HL-60 (cell line): ENCODE results near the gene HOXB4.

Source experiments
- DNase-seq, 2 experiments: peaks; one replicate each; pipeline ENCODE4 v3.0.0-alpha.2; 2010 to 2020; ENCODE audit warnings: low read depth in 1 of 2, low spot score in 1 of 2
- H3K27ac ChIP-seq: fragments of 250-450 bp; sonication (Bioruptor Pico); replicated peaks from 2 replicates; pipeline ENCODE4 v1.5.1; 2020; ENCODE audit warnings: mild to moderate bottlenecking, moderate library complexity
- H3K27me3 ChIP-seq: fragments of 250-450 bp; sonication (Bioruptor Pico); 2 replicates; pipeline ENCODE4 v1.5.1; 2021; ENCODE audit warnings: mild to moderate bottlenecking, moderate library complexity; ENCODE audit not compliant: insufficient read depth, poor library complexity, severe bottlenecking
- H3K4me3 ChIP-seq: replicated peaks from 2 replicates; pipeline ENCODE4 v1.5.1; 2011; ENCODE audit warnings: mild to moderate bottlenecking, control low read depth, low read length; ENCODE audit not compliant: insufficient read depth
- CTCF ChIP-seq: IDR thresholded peaks from one replicate; pipeline ENCODE4 v1.5.1; 2011; ENCODE audit warnings: low read length, control low read depth, inconsistent platforms; ENCODE audit not compliant: insufficient read depth
- GABPA ChIP-seq: IDR thresholded peaks from 2 replicates; pipeline ENCODE4 v1.6.1; 2012; ENCODE audit warnings: low read depth
- POLR2AphosphoS5 ChIP-seq: IDR thresholded peaks from 2 replicates; pipeline ENCODE4 v1.6.1; 2012; ENCODE audit warnings: low read depth
- REST ChIP-seq: IDR thresholded peaks from 2 replicates; pipeline ENCODE4 v1.6.1; 2012; ENCODE audit warnings: low read depth; ENCODE audit not compliant: insufficient replicate concordance
- SPI1 ChIP-seq: IDR thresholded peaks from 2 replicates; pipeline ENCODE4 v1.6.1; 2012; ENCODE audit warnings: low read depth, mild to moderate bottlenecking, borderline replicate concordance

Gene HOXB4

GRCh38 chr17:48549914-48550501 lies 28.1 kb downstream of the HOXB4 start:
- no peak for TF ChIP-seq GABPA
- TF ChIP-seq SPI1: no peak
- TF ChIP-seq CTCF: no peak
- TF ChIP-seq POLR2AphosphoS5: no peak
- no peak for TF ChIP-seq REST
- Histone ChIP-seq H3K27me3 (peaks cover 51% of the 10 kb centered on the region), H3K4me3 (no peak overlapping the region), H3K27ac (no peak overlapping the region)
- DNase-seq: no peak

GRCh38 chr17:48549281-48549630 lies 28.9 kb downstream of the HOXB4 start:
- no peak overlapping the region for H3K4me3 ChIP-seq
- H3K27me3 ChIP-seq: peaks cover 51% of the 10 kb centered on the region
- H3K27ac ChIP-seq: no peak overlapping the region
- TF ChIP-seq CTCF: no peak
- no peak for TF ChIP-seq REST
- TF ChIP-seq GABPA: no peak
- TF ChIP-seq POLR2AphosphoS5: no peak
- no peak for TF ChIP-seq SPI1
- DNase-seq: no peak

- TF ChIP-seq GABPA (no peak), REST (no peak), POLR2AphosphoS5 (no peak), SPI1 (no peak), CTCF (no peak)
- no peak for DNase-seq
- Histone ChIP-seq H3K27me3 (peaks cover 51% of the 10 kb centered on the region), H3K4me3 (no peak overlapping the region), H3K27ac (no peak overlapping the region)
Observed at GRCh38 chr17:48548523-48549280, 29.4 kb downstream of the HOXB4 start.
